ENCODE measurements around the gene BEST4. TPM values are rescaled to one million over a fixed set of nuclear protein-coding genes. Genes with fewer than 3 reads are reported as not detected.

Gene BEST4
- total and polyA plus RNA-seq, 2 of the 13 experiments (the other 11 are each of a cell fraction or from before 2014, with no cell fraction given) = 0.77 to 1.4 TPM

DNA sequence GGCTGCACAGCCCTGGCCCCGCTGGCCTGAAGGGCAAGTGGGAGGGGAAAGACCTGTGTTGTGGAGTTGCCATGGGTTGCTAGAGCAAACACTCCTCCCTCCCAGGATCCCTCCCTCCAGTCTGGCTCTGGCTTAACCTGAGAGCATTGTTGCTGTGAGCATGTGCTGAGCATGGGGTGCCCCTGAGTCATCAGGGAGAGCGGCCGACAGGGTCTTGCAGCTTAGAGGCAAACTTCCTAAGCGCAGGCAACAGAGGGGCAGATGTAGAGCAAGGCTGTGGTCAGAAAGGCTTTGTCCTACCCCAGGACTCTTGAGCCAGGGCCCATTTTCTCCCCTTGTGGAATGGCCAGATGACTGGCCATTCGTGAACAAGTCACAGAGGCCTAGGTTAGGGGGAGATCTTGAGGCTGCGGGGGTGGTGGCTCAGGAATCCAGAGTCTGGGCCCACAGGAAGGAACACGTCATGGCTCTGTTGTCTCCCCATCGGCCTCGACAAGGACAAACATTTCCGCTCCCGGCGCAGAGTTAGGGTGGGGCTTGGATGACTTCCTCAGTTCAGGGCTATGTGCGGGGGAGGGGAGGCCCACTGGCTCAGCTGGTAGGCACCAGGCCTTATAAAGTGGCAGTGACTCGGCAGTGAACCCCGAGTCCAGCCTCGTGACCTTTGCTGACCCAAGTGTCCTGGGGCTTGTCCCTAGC lies 19.5 kb upstream of the BEST4 start (continued):
- TF ChIP-seq, protein P1, sequence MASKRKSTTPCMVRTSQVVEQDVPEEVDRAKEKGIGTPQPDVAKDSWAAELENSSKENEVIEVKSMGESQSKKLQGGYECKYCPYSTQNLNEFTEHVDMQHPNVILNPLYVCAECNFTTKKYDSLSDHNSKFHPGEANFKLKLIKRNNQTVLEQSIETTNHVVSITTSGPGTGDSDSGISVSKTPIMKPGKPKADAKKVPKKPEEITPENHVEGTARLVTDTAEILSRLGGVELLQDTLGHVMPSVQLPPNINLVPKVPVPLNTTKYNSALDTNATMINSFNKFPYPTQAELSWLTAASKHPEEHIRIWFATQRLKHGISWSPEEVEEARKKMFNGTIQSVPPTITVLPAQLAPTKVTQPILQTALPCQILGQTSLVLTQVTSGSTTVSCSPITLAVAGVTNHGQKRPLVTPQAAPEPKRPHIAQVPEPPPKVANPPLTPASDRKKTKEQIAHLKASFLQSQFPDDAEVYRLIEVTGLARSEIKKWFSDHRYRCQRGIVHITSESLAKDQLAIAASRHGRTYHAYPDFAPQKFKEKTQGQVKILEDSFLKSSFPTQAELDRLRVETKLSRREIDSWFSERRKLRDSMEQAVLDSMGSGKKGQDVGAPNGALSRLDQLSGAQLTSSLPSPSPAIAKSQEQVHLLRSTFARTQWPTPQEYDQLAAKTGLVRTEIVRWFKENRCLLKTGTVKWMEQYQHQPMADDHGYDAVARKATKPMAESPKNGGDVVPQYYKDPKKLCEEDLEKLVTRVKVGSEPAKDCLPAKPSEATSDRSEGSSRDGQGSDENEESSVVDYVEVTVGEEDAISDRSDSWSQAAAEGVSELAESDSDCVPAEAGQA (IDR thresholded peaks at IDR 0.05; ENCODE audit: low read depth) = no peak
- TF ChIP-seq, protein P1 (CRISPR knock-in tag; IDR thresholded peaks at IDR 0.05; ENCODE audit: borderline replicate concordance) = no peak
- TF ChIP-seq, protein P2, sequence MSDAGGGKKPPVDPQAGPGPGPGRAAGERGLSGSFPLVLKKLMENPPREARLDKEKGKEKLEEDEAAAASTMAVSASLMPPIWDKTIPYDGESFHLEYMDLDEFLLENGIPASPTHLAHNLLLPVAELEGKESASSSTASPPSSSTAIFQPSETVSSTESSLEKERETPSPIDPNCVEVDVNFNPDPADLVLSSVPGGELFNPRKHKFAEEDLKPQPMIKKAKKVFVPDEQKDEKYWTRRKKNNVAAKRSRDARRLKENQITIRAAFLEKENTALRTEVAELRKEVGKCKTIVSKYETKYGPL (CRISPR knock-in tag; IDR thresholded peaks at IDR 0.05) = no peak
- TF ChIP-seq ZNF441 (CRISPR knock-in tag; IDR thresholded peaks at IDR 0.05; ENCODE audit: borderline replicate concordance) (peak; percentile 88; the same call in 1 of the 2 replicates), SMYD3 (CRISPR knock-in tag; IDR thresholded peaks at IDR 0.05) (peak; percentile 74; the same call in 1 of the 2 replicates), CHD4 (IDR thresholded peaks at IDR 0.05; ENCODE audit: borderline replicate concordance, low read length) (peak; percentile 54; the same call in 1 of the 2 replicates), YEATS4 (CRISPR knock-in tag; IDR thresholded peaks at IDR 0.05; ENCODE audit: borderline replicate concordance) (peak; percentile 68), ZNF10 (CRISPR knock-in tag; IDR thresholded peaks at IDR 0.05; ENCODE audit: borderline replicate concordance, low read depth) (no peak), ZNF780A (CRISPR knock-in tag; IDR thresholded peaks at IDR 0.05) (no peak), ZNF230 (CRISPR knock-in tag; IDR thresholded peaks at IDR 0.05) (peak; percentile 76; the same call in 1 of the 2 replicates)
- TF ChIP-seq, protein P3, sequence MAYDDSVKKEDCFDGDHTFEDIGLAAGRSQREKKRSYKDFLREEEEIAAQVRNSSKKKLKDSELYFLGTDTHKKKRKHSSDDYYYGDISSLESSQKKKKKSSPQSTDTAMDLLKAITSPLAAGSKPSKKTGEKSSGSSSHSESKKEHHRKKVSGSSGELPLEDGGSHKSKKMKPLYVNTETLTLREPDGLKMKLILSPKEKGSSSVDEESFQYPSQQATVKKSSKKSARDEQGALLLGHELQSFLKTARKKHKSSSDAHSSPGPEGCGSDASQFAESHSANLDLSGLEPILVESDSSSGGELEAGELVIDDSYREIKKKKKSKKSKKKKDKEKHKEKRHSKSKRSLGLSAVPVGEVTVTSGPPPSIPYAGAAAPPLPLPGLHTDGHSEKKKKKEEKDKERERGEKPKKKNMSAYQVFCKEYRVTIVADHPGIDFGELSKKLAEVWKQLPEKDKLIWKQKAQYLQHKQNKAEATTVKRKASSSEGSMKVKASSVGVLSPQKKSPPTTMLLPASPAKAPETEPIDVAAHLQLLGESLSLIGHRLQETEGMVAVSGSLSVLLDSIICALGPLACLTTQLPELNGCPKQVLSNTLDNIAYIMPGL (CRISPR knock-in tag; IDR thresholded peaks at IDR 0.05; ENCODE audit: borderline replicate concordance in 1 of 2, low read depth in 1 of 2) = peak; percentile 46 to 66
- TF ChIP-seq, protein P4, sequence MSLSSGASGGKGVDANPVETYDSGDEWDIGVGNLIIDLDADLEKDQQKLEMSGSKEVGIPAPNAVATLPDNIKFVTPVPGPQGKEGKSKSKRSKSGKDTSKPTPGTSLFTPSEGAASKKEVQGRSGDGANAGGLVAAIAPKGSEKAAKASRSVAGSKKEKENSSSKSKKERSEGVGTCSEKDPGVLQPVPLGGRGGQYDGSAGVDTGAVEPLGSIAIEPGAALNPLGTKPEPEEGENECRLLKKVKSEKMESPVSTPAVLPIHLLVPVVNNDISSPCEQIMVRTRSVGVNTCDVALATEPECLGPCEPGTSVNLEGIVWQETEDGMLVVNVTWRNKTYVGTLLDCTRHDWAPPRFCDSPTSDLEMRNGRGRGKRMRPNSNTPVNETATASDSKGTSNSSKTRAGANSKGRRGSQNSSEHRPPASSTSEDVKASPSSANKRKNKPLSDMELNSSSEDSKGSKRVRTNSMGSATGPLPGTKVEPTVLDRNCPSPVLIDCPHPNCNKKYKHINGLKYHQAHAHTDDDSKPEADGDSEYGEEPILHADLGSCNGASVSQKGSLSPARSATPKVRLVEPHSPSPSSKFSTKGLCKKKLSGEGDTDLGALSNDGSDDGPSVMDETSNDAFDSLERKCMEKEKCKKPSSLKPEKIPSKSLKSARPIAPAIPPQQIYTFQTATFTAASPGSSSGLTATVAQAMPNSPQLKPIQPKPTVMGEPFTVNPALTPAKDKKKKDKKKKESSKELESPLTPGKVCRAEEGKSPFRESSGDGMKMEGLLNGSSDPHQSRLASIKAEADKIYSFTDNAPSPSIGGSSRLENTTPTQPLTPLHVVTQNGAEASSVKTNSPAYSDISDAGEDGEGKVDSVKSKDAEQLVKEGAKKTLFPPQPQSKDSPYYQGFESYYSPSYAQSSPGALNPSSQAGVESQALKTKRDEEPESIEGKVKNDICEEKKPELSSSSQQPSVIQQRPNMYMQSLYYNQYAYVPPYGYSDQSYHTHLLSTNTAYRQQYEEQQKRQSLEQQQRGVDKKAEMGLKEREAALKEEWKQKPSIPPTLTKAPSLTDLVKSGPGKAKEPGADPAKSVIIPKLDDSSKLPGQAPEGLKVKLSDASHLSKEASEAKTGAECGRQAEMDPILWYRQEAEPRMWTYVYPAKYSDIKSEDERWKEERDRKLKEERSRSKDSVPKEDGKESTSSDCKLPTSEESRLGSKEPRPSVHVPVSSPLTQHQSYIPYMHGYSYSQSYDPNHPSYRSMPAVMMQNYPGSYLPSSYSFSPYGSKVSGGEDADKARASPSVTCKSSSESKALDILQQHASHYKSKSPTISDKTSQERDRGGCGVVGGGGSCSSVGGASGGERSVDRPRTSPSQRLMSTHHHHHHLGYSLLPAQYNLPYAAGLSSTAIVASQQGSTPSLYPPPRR (CRISPR knock-in tag; IDR thresholded peaks at IDR 0.05; ENCODE audit: borderline replicate concordance) = peak; percentile 64

Data from HepG2 (cell line).